Inferior parietal cortex (tissue), 1 donor: ENCODE results near the gene ALKAL2.

Experiments used
- DNase-seq: peaks from one replicate; pipeline ENCODE4 v3.0.0-alpha.2; 2016; ENCODE audit errors: extremely low spot score

The ALKAL2 gene

GRCh38 chr2:290090-290722 is 2.3 kb upstream of the ALKAL2 start:
- DNase-seq = peak; percentile 85

DNA sequence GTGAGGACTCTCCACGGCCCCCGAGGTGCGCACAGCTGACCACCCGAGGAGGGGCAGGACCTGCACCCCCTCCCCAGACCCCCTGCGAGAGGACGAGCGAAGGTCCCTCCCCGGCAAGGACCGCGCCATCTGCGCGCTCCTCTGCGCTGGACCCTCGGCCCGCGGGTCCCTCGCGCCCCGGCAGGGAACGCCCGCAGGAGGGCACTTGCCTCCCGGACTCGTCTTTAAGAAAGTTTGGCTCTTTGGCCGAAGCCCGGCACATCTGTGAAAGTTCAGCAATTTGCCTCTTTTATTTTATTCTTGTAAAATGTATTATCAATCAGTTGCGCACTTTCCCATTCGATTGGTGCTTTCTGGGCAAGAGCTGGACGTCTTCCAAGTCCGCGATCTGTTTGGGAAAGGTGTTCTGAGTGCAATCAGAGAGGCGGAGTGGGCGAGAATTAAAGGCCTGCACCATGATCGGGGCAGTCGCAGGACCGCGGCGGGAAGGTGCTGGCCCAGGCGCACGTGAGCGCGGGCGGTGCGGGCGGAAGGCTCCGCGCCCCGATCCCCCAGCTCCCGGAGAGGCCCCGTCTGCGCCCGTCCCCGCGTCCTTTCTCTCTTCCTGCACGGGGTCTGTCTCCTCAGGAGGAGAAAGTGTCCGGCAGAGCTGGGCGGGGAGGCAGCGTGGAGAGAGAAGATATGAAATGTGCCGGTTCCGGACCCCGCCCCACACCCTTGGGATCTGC is 1.6 kb upstream of the ALKAL2 start:
- no peak for DNase-seq

GRCh38 chr2:288758-289361 is 969 bp upstream of the ALKAL2 start:
- no peak for DNase-seq

GRCh38 chr2:287471-287885 is 413 bp downstream of the ALKAL2 start:
- no peak for DNase-seq

DNA sequence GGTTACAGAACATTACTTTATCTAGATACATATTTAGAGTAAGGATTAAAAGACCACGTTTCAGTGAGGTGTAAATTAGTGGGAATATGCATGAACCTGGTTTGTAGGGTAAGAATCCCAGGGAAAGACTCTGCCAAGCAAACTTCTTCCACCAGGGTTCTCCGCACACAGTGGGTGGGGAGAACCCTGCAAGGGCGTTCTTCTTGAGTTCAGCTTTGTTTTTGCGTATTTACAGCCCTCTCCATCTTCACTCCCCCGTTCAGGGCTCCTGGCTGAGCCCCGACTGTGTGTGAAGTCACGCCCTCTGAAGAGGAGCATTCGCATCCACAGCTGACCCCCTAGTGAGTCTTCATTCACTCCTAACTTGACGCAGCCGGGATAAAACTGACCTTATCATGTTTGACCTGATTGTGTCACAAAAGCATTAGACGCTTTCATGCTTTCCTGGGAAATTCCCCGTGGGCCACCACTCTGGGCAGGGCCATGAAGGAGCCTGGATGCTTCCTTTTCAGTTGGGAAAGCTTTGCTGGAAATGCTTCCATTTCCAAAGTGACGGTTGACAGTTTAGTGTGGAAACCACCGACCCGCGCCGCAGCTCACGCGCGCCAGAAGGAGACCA is 1.0 kb downstream of the ALKAL2 start:
- DNase-seq = no peak

DNA sequence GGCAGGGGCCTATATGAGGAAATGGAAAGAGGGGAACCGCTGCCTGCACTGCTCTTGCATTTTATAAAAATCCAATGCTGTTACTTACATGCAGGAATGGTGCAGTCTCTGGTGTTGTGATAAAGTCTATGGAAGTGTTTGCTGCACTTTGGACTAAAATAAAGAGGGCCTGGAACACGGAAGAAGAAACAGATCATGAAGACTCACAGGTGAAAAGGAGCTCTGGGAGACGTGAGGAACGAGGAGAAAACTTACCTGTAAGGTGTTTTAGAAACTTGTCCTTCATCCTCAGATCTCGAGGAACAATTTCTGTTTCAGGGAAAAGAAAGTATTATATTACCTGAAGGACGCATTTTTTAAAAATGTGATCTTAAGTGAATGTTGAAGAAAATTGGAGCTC is 1.9 kb downstream of the ALKAL2 start:
- DNase-seq = no peak

GRCh38 chr2:285531-285930 is 2.4 kb downstream of the ALKAL2 start:
- DNase-seq = no peak

GRCh38 chr2:284896-285492 is 2.9 kb downstream of the ALKAL2 start:
- no peak for DNase-seq

DNA sequence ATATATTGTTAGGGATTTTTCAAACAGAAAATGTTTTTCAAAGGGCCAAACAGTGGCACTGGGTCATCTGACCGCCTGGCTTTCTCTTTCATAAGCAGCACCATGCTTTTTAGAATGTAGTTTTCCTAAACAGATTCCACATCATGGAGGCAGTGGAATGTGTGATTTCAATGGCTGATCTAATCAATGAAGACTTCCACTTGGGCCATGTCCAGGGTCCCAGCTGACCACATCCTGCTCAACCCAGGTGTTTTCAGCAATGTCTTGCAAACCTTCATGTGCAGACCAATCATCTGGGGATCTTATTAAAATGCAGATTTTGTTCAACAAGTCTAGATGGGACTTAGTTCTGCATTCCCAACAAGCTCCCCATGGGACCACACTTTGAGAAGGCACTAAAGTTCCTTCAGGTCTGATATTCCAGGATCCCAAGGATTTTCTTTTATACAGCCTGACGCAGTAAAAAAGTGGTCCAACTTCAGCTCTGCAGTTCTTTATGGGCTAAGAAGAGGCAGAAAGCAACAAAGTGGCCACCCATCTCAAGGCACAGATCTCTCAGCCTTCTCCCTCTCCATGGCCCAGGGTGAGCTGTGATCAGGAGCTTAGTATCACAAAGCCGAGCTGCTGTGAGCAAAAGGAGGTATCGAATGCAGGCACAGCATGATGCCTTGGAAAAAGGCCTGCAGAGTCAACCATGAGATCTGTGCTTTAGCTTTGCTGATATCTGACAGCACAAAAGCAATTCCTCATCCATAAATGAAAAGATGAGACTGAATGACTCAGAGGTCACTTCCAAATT is 3.7 kb downstream of the ALKAL2 start:
- no peak for DNase-seq

DNA sequence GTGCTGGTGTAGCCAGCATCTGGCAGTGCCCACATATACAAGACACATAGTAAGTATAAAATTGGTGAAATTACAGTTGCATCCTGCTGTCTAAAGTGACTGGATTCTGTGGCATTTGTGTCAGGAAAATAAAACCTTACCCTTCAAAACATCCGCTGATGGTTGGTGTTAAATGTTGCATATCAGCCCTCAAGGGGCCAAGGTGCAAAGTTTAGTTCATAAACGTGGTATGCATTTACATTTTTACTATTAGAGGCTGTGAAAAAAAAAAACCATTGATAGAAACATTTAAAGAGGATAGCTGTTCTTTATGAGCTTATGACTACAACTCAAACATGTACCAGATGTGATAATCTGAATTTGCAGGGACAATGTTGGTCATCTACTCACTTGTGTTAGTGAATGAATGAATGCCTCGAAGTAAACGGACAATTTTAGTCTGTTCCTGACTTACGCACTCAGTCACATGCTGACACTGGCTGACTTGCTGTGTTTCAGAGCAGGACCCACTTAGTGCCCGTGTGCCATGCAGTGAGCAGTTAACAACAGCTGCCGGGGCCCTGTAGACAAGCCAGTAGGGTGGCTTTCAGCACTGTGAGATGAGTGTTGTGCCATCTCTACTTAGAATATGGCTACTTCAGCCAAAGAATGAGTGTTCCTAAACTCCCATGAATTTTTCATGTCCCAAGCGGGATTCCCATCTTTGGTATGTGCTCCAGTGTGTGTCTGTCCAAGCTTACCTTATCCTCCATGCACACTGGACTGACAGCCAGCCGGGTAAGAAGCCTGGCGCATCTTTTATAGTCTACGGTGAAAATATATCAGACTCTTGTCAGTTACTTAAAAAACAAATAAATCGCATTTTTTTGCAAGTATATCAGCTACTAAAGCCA is 5.3 kb downstream of the ALKAL2 start:
- DNase-seq = no peak

DNA sequence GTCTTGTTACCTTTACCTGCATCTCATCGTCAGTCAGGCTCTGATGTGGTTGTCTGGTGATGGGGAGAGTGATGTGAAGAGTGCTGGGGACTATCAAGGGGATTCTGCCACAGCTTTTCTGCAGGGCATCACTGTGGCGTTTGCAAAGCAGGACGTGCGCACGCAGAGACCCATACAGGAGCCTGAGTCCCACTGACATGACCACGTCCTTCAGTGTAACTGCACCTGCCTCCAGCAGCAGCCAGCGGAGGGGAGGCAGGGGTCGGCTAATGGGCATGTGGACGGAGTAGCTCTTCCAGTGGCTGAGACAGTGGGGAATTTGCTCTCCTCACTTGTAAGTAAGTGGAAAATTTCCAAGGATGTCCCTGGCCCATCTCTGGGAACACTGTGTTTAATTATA is 6.5 kb downstream of the ALKAL2 start:
- DNase-seq = no peak

GRCh38 chr2:280650-281110 is 7.2 kb downstream of the ALKAL2 start:
- no peak for DNase-seq

GRCh38 chr2:279956-280649 is 7.8 kb downstream of the ALKAL2 start:
- no peak for DNase-seq

GRCh38 chr2:279366-279765 is 8.5 kb downstream of the ALKAL2 start:
- no peak for DNase-seq

DNA sequence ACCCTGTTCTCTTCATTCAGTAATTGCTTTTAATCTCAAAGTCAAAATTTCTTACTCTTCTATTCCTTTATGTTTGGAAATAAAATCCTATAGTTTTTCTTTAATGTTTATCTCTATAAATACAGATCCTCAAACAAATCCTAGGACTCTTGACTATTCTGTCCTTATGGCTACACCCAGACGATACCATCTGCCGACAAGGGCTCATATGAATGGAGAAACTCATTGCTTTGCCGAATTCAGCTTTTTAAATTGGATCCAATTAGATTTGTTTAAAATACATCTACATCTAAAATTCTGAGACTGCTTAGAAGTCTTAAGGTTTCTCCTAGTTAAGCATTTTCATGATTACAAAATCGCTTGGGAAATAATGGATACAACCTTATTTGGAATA is 9.0 kb downstream of the ALKAL2 start:
- no peak for DNase-seq

GRCh38 chr2:278312-278926 is 9.5 kb downstream of the ALKAL2 start:
- DNase-seq = no peak

GRCh38 chr2:275466-275865 is 12.4 kb downstream of the ALKAL2 start:
- DNase-seq = no peak

GRCh38 chr2:274503-274902 is 13.4 kb downstream of the ALKAL2 start:
- no peak for DNase-seq

DNA sequence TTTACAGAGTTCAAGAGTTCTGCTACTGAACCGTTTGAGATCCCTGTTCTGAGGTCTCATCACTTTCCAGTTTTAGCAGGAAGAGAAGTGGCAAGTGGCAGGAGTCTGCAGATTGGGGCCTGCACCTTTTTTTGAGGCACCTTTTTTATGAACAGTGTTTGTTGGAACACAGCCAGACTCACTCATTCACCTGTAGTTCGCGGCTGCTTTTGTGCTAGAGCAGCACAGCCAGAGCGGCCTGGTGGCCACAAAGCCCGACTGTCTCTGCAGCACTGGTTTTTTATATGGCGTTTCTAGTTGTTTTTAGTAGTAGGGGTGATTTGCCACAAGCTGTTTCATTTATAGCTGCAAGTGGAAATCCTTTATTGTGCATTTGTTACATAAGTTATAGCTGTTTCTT is 14.6 kb downstream of the ALKAL2 start:
- no peak for DNase-seq
